Measurements from ENCODE around the gene CAV1.

DNA sequence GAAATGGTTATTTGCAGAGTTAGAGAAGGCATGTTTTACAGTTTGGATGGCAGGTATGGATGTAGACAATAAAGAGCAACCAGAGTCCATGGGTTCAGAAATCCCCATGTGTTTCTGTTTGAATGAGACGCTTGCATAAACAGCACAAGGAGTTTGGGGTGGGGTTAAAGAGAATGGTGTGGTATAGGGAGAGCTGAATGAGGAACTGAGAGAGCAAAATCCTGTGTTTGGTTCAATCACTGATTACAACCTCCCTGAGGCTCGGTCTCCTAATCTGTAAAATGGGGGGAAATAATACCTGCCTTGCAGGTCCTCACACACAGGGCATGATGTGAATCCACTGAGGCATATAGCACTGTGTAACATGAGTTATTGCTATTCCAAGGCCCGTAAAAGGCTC, 23.7 kb downstream of the CAV1 start:
- TF ChIP-seq POLR2A (IDR thresholded peaks at IDR 0.05), result no peak
- TF ChIP-seq, protein P1, sequence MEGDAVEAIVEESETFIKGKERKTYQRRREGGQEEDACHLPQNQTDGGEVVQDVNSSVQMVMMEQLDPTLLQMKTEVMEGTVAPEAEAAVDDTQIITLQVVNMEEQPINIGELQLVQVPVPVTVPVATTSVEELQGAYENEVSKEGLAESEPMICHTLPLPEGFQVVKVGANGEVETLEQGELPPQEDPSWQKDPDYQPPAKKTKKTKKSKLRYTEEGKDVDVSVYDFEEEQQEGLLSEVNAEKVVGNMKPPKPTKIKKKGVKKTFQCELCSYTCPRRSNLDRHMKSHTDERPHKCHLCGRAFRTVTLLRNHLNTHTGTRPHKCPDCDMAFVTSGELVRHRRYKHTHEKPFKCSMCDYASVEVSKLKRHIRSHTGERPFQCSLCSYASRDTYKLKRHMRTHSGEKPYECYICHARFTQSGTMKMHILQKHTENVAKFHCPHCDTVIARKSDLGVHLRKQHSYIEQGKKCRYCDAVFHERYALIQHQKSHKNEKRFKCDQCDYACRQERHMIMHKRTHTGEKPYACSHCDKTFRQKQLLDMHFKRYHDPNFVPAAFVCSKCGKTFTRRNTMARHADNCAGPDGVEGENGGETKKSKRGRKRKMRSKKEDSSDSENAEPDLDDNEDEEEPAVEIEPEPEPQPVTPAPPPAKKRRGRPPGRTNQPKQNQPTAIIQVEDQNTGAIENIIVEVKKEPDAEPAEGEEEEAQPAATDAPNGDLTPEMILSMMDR (IDR thresholded peaks at IDR 0.05), result no peak
